Measurements from ENCODE around the gene GOLGB1. TPM values are rescaled to one million over a fixed set of nuclear protein-coding genes. Genes with fewer than 3 reads are reported as not detected.

GOLGB1 gene
- total RNA-seq, 1 experiment from 2014 or later = 31.4 TPM

DNA sequence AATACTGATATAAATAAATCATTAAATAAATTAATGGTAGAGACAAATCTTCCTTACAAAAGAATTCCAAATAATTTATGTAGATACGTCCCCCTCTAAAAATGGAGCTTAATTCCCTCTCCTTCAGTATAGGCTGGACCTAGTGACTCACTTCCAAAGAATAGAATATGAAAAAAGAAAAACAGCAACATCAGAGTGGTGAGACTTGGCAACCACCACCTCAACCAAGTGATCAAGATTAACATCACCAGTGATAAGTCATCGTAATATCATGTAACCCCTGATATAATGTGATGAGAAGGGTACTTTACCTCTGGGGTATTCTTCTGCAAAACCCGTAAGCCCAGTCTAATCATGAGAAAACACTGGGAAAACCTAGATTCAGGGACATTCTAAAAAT lies 13.4 kb downstream of the GOLGB1 start:
- Histone ChIP-seq H3K79me2 (ENCODE audit: insufficient read depth, low read length) (no peaks in the 10 kb centered on the region; the same call in 1 of the 2 replicates), H3K4me2 (ENCODE audit: insufficient read depth, insufficient read length, low read length) (no peak overlapping the region), H2BK15ac (ENCODE audit: low read depth, low read length) (no peak overlapping the region), H3T11ph (ENCODE audit: low read length) (no peak overlapping the region), H3K18ac (ENCODE audit: insufficient read length, low read depth, low read length) (no peak overlapping the region), H4K91ac (ENCODE audit: insufficient read length, low read depth, low read length) (no peak overlapping the region), H3K27me3 (ENCODE audit: insufficient read depth, low read length) (no peaks in the 10 kb centered on the region), H4K5ac (ENCODE audit: insufficient read length, low read depth, low read length) (no peak overlapping the region), H3K23me2 (ENCODE audit: insufficient read length, low read depth, low read length, poor library complexity, severe bottlenecking) (no peaks in the 10 kb centered on the region), H3K79me1 (ENCODE audit: insufficient read depth, low read depth, low read length, poor library complexity, severe bottlenecking) (peaks cover 3% of the 10 kb centered on the region), H3K56ac (ENCODE audit: insufficient read length, low read depth, low read length) (no peak overlapping the region), H3K4me1 (ENCODE audit: insufficient read depth, low read length) (no peaks in the 10 kb centered on the region), H4K20me1 (ENCODE audit: control insufficient read depth, insufficient read depth, insufficient read length) (no peaks in the 10 kb centered on the region), H3K9ac (ENCODE audit: extremely low read depth, insufficient read length, low read length) (no peak overlapping the region), H2BK5ac (ENCODE audit: insufficient read length, low read length) (no peak overlapping the region), H3K9me3 (ENCODE audit: control insufficient read depth, low read depth, low read length) (no peaks in the 10 kb centered on the region), H3K23ac (ENCODE audit: insufficient read length, low read depth, low read length) (no peak overlapping the region), H2AFZ (ENCODE audit: low read length) (no peak overlapping the region), H3K27ac (ENCODE audit: insufficient read length, low read depth, low read length) (no peak overlapping the region), H3K4ac (ENCODE audit: low read depth, low read length) (no peak overlapping the region), H4K8ac (replicated peaks; ENCODE audit: insufficient read length, low read depth, low read length) (no peak overlapping the region), H3K14ac (ENCODE audit: insufficient read depth, low read length) (no peak overlapping the region), H2BK120ac (ENCODE audit: low read depth, low read length, poor library complexity, severe bottlenecking) (no peak overlapping the region), H2BK20ac (ENCODE audit: low read depth, low read length, poor library complexity, severe bottlenecking) (no peak overlapping the region), H2BK12ac (ENCODE audit: insufficient read length, low read depth, low read length) (no peak overlapping the region), H2AK5ac (ENCODE audit: insufficient read length, low read length) (peak overlapping the region; percentile 89)
- Mint-ChIP-seq H3K27ac (no peak overlapping the region), H3K36me3 (ENCODE audit: insufficient read depth in 1 of 3, low read depth in 3 of 3) (no peaks in the 10 kb centered on the region; a peak in 1 of 7 replicates), H3K27me3 (ENCODE audit: low read depth) (no peaks in the 10 kb centered on the region), H3K9me3 (no peaks in the 10 kb centered on the region), H3K4me1 (peaks cover 17 to 24% of the 10 kb centered on the region in 2 experiments), H3K4me3 (no peak overlapping the region; a peak in 1 of 5 replicates)
- DNase-seq = no peak
- no CpG with 5 or more reads among the region's 3 CpGs for WGBS (ENCODE audit: extremely low coverage, insufficient read length, low lambda C conversion rate)
- no peak for TF ChIP-seq CTCF (conservative IDR thresholded peaks at IDR 0.05)
